ENCODE data around the gene DTHD1. TPM values are rescaled to one million over a fixed set of nuclear protein-coding genes. Genes with fewer than 3 reads are reported as not detected.

The DTHD1 gene
- total and polyA plus RNA-seq, 10 of the 15 experiments (the other 5 are each of a cell fraction or from before 2014, with no cell fraction given): 0.05 to 2.8 (median 1.4) TPM

GRCh38 chr4:36386691-36387090 is 105.3 kb downstream of the DTHD1 start (continued):
- TF ChIP-seq ZBTB11 (CRISPR knock-in tag; IDR thresholded peaks at IDR 0.05): no peak

GRCh38 chr4:36388710-36389109 is 107.3 kb downstream of the DTHD1 start:
- TF ChIP-seq RCOR1 (conservative IDR thresholded peaks at IDR 0.05; ENCODE audit: low read depth, low read length) (no peak), CREB1 (IDR thresholded peaks at IDR 0.05; ENCODE audit: low read depth) (no peak), HCFC1 (IDR thresholded peaks at IDR 0.05; ENCODE audit: low read length) (no peak), SMAD1 (IDR thresholded peaks at IDR 0.05; ENCODE audit: low read depth, partially characterized antibody) (no peak), NFYB (IDR thresholded peaks at IDR 0.05; ENCODE audit: insufficient read depth, low read depth, low read length) (no peak), TCF7 (IDR thresholded peaks at IDR 0.05; ENCODE audit: borderline replicate concordance) (no peak)
- TF ChIP-seq, protein P1, sequence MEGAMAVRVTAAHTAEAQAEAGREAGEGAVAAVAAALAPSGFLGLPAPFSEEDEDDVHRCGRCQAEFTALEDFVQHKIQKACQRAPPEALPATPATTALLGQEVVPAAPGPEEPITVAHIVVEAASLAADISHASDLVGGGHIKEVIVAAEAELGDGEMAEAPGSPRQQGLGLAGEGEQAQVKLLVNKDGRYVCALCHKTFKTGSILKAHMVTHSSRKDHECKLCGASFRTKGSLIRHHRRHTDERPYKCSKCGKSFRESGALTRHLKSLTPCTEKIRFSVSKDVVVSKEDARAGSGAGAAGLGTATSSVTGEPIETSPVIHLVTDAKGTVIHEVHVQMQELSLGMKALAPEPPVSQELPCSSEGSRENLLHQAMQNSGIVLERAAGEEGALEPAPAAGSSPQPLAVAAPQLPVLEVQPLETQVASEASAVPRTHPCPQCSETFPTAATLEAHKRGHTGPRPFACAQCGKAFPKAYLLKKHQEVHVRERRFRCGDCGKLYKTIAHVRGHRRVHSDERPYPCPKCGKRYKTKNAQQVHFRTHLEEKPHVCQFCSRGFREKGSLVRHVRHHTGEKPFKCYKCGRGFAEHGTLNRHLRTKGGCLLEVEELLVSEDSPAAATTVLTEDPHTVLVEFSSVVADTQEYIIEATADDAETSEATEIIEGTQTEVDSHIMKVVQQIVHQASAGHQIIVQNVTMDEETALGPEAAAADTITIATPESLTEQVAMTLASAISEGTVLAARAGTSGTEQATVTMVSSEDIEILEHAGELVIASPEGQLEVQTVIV (IDR thresholded peaks at IDR 0.05; ENCODE audit: borderline replicate concordance, partially characterized antibody): no peak
- Histone ChIP-seq H2AFZ (ENCODE audit: control insufficient read depth, low read depth, low read length) (no peak overlapping the region), H3K9me3 (replicated peaks; ENCODE audit: control insufficient read depth, insufficient read depth, low read length) (no peaks in the 10 kb centered on the region), H3K4me3 (no peak overlapping the region), H3K79me2 (ENCODE audit: control insufficient read depth, insufficient read depth, low read length) (no peaks in the 10 kb centered on the region), H3K27me3 (replicated peaks in 1 of 2; ENCODE audit: control insufficient read depth in 2 of 2, insufficient read depth in 2 of 2, low read length in 1 of 2) (no peaks in the 10 kb centered on the region), H3K4me1 (ENCODE audit: control insufficient read depth, insufficient read depth, low read length) (peaks cover 9% of the 10 kb centered on the region; the same call in 1 of the 2 replicates), H3K27ac (ENCODE audit: control insufficient read depth, insufficient read depth) (no peak overlapping the region), H3K36me3 (ENCODE audit: control insufficient read depth in 2 of 2, insufficient read depth in 2 of 2, low read length in 1 of 2) (no peaks in the 10 kb centered on the region), H4K20me1 (ENCODE audit: control insufficient read depth, insufficient read depth) (no peaks in the 10 kb centered on the region), H3K9ac (ENCODE audit: control insufficient read depth, insufficient read depth, low read length) (no peak overlapping the region), H3K4me2 (ENCODE audit: control insufficient read depth, insufficient read depth) (no peak overlapping the region)
- FAIRE-seq (no peak), DNase-seq (ENCODE audit: low read depth, low spot score) (no peak), ATAC-seq (no peak)
- CTCF ChIA-PET: interaction anchor here (0.6 to 5.7 kb wide), 3 partner anchors 10 to 194 kb away, joined by 3 to 50 read pairs (median 23); no protein-coding TSS in a partner anchor
- 71% methylated on average over 5 of the region's 5 CpGs for WGBS (ENCODE audit: insufficient coverage, insufficient replicate concordance, low lambda C conversion rate, missing lambda C conversion rate)
- in situ Hi-C loops (cut with MboI): no loop called here
- SMC1A ChIA-PET (ENCODE audit: uncharacterized antibody, unreplicated experiment): interaction anchor here (1.1 to 3.5 kb wide), 2 partner anchors 8 to 10 kb away, joined by 3 to 26 read pairs; no protein-coding TSS in a partner anchor
- intact Hi-C loops (cut with micrococcal nuclease; ENCODE audit: unreplicated experiment): no loop called here
- POLR2A ChIA-PET: interaction anchor here (0.6 kb wide), 1 partner anchor 114 kb away, joined by 3 read pairs; no protein-coding TSS in a partner anchor
- RAD21 ChIA-PET (ENCODE audit: unreplicated experiment): no interaction called here
- no TSS peak for BruUV-seq (replicated peaks)
